LNCAP (cell line): ENCODE results near the gene OR4B1.
A peak's percentile ranks its signal among the peaks of the same experiment; 100 is the strongest.

Experiments
- TF ChIP-seq, protein P1 (sequence below): fragments of 450-650 bp; IDR thresholded peaks from 2 replicates; pipeline ENCODE4 v1.5.1; 2017; ENCODE audit warnings: mild to moderate bottlenecking

OR4B1 gene, protein sequence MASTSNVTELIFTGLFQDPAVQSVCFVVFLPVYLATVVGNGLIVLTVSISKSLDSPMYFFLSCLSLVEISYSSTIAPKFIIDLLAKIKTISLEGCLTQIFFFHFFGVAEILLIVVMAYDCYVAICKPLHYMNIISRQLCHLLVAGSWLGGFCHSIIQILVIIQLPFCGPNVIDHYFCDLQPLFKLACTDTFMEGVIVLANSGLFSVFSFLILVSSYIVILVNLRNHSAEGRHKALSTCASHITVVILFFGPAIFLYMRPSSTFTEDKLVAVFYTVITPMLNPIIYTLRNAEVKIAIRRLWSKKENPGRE

DNA sequence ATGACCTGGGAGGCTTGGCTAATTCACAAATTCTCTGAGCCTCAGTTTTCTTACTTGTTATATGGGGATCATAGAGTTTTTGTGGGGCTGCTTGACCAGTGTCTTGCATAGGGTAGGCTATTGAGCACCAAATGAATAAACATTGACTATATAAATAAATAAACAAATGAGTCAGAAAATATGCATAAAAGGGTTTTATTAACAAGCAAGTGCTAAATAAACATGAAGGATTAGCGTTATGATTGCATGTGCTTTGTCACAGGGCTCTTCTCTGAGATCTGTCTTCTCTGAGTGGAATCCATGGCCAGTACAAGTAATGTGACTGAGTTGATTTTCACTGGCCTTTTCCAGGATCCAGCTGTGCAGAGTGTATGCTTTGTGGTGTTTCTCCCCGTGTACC is at the start of gene OR4B1:
Gene OR4B1 (plus strand): TSS at position 301 of the 400 bp plus-strand sequence. CDS start 0 bp downstream, at position 301.
- TF ChIP-seq, protein P1, sequence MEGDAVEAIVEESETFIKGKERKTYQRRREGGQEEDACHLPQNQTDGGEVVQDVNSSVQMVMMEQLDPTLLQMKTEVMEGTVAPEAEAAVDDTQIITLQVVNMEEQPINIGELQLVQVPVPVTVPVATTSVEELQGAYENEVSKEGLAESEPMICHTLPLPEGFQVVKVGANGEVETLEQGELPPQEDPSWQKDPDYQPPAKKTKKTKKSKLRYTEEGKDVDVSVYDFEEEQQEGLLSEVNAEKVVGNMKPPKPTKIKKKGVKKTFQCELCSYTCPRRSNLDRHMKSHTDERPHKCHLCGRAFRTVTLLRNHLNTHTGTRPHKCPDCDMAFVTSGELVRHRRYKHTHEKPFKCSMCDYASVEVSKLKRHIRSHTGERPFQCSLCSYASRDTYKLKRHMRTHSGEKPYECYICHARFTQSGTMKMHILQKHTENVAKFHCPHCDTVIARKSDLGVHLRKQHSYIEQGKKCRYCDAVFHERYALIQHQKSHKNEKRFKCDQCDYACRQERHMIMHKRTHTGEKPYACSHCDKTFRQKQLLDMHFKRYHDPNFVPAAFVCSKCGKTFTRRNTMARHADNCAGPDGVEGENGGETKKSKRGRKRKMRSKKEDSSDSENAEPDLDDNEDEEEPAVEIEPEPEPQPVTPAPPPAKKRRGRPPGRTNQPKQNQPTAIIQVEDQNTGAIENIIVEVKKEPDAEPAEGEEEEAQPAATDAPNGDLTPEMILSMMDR = no peak

DNA sequence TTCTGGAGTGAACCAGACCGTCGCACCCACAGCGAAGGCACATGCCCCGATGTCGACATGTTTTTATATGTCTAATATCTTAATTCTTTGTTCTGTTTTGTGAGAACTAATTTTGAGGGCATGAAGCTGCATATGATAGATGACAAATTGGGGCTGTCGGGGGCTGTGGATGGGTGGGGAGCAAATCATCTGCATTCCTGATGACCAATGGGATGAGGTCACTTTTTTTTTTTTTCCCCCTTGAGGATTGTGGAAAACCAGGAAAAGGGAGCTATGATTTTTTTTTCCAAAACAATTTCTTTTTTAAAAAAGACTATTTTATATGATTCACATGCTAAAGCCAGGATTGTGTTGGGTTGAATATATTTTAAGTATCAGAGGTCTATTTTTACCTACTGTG is 49.2 kb upstream of the OR4B1 start:
- TF ChIP-seq, protein P1 = no peak

DNA sequence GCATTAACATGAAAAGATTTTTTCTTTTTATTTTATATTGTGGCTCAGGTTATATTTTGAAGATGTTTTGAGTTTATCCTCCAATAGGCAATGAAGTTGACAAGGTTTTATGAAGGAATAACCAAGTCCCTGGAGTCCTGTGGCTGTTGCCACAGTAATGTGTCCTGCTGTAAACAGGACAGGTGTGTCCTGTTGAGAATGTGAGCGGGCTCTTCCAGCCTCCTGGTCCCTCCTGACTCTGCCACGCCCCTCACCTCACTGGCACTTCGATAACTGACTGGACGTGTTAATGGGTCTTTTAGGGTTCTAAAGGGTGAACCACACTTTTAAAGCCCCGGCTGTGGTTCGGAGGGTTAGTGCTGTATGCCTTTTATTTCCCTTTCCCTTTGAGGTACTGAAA is 47.8 kb upstream of the OR4B1 start:
- TF ChIP-seq, protein P1 = no peak

DNA sequence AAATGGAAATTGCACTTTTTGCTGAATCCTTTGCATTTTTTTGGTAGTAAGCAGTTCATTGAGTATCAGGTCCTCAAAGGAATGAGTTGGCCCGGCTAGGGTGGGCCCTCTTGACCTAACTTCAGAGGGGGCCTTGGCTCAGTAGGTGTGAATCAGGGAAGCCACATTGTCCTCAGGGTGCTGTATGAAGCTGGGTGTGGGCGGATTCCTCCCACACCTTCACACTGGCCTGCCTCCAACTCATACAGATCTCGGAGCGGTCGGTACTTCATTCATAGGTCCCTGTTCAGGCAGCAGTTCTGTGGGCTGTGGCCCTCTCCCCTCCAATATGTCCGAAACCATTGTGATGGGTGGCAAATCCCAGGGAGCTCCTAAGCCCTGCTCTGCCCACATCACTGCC is 47.4 kb upstream of the OR4B1 start:
- TF ChIP-seq, protein P1 = no peak

DNA sequence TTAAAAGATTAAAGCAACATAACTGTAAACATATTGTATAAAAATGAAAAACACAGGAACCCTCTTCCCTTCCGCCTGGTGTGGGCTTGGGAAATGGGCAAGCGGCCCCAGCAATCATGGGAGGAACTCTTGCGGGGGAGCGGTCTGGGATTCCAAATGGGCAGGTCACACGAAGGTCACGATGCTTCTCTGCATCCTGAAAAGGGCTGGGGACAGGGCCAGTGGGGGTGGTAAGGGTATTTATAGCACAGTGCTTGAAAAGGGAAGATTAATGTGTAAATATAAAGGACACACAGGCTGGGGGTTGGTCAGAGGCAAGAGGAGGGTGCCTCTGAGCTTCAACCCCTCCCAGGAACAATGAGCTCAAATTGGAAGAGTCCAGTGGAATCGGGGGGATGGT is 46.9 kb upstream of the OR4B1 start:
- TF ChIP-seq, protein P1 = no peak

DNA sequence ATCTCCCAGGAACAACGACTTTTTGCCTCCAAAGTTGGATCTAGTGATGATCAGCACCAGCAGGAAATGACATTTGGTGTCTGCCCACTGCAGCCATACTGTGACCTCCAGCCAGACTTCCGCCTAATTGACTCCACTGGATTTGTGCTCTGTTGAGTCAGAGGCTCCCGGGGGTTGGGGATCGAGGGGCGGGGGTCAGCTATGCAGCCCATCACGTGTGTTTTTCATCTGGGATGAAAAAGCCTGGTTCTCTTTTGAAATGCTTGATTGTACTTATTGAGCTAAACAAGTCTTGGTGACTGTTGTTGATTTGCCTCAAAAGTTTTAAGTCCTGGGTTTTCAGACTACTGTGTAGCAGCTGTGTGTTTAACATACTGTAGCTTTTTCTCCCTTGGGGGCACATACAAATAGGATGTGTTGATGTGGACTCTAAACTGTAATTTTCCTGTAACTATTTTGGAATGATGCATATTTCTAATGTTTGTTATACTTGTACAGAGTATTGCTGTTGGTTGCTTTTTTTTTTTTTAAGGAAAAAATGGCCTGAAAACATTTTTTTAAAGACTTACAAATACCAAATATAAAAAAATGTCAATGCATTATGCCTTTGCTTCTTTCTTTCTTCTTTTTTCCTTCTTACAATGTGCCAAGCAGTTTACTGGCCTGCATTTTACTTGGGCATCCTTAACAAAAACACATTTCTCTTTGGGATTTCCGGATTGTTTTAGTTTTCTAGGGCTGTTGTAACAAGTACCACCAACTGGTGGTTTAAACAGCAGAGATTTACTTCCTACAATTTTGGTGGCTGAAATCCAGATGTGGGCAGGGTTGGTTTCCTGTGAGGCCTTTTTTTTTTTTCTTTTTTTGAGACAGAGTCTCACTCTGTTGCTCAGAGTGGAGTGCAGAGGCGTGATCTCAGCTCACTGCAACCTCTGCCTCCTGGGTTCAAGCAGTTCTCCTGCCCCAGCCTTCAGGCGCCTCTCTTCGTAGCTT is 46.1 kb upstream of the OR4B1 start:
- TF ChIP-seq, protein P1 = no peak

DNA sequence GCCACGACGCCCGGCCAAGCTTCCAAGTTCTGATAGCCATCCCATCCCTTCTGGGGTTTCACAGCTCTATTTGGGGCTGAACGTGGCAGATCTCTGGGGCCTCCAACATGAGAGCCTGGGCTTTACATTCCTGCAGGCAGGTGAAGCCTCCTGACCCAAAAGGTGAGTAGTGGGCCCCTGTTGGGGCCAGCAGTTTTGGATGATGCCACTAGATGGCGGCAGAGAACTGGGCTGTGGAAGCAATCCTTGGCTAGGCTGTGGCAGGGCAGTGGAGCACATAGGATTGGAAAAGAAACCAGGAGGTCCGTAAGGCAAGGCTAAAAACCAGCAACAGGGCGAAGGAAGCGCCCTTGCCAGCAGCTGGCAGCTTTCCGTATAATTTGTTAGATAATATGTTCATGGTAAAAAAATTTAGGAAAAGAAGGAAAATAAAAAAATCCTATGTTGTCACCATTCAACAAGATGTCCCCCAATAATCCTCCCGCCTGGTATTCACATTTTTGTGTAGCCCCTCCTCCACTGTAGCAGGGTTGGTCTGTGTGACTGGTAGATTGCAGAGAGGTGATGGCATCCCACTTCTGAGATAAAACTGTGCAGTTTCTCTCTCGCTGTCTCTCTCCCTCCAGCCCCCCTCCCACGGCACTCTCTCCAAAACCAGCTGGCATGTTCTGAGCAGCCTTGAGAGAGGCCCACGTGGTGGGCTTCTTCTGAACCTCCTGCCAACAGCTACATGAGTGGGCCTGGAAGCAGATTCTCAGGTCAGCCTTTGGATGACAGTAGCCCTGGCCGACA is 43.6 kb upstream of the OR4B1 start:
- TF ChIP-seq, protein P1 = peak; percentile 96
